ENCODE data around the gene CBX4.

GRCh38 chr17:79799538-79800324 is 39.5 kb downstream of the CBX4 start:
- TF ChIP-seq CTCF (conservative IDR thresholded peaks at IDR 0.05; ENCODE audit: low read depth, low read length) = no peak
- no peak for TF ChIP-seq POLR2A (IDR thresholded peaks at IDR 0.05; ENCODE audit: low read depth, low read length)
- no peak for TF ChIP-seq BHLHE40 (IDR thresholded peaks at IDR 0.05; ENCODE audit: low read depth, low read length)

Data from IMR-90 (cell line).